ENCODE measurements around the gene NOC4L. TPM values are rescaled to one million over a fixed set of nuclear protein-coding genes. Genes with fewer than 3 reads are reported as not detected.
"Not testable (repeated sequence)": the region's sequence is repeated elsewhere in the genome, so short reads cannot be mapped to it uniquely, and the experiment has no call there.

The NOC4L gene
- total RNA-seq, 3 donors from 2014 or later (not counting 1 experiment from before 2014, with no cell fraction given): 21.0 to 30.2 (median 21.7) TPM

DNA sequence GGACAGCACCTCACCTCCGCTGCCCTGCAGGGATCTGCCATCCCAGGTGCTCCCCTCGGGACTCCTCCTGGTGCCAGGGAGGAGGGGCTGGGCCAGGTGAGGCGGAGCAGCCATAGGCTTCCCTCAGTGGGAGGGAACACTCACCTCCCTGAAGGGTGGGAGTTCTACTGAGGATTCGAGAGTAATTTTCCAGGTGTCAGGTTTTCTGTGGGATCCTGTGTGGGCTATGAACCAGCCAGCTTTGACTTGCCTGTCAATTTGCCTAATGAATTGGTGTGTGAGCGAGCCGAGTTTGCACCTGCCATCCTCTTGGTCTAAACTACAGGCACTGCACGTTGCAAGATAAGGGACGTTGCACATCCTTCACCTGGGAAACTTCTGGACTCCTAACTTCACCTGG, 50.3 kb downstream of the NOC4L start:
- H3K9me3 Mint-ChIP-seq: no peaks in the 10 kb centered on the region
- DNase-seq (no peak), ATAC-seq (no peak)
- Histone ChIP-seq H3K27ac (ENCODE audit: low read length) (no peak overlapping the region), H3K4me3 (ENCODE audit: low read length) (no peak overlapping the region), H3K27me3 (ENCODE audit: control insufficient read depth, insufficient read depth, low read length) (no peaks in the 10 kb centered on the region), H3K4me1 (ENCODE audit: control insufficient read depth, insufficient read depth, low read length) (peaks cover 12% of the 10 kb centered on the region), H3K9me3 (ENCODE audit: control insufficient read depth, insufficient read depth, low read length) (peaks cover 14% of the 10 kb centered on the region), H3K36me3 (ENCODE audit: control insufficient read depth, insufficient read depth, low read length) (no peaks in the 10 kb centered on the region)
- H3K4me1 Mint-ChIP-seq: peaks cover 6 to 15% of the 10 kb centered on the region in 2 donors
- WGBS (ENCODE audit: insufficient coverage): 72% methylated on average over 8 of the region's 8 CpGs
- no peak overlapping the region for H3K27ac Mint-ChIP-seq
- intact Hi-C loops (cut with micrococcal nuclease): no loop called here
- TF ChIP-seq, protein P1, sequence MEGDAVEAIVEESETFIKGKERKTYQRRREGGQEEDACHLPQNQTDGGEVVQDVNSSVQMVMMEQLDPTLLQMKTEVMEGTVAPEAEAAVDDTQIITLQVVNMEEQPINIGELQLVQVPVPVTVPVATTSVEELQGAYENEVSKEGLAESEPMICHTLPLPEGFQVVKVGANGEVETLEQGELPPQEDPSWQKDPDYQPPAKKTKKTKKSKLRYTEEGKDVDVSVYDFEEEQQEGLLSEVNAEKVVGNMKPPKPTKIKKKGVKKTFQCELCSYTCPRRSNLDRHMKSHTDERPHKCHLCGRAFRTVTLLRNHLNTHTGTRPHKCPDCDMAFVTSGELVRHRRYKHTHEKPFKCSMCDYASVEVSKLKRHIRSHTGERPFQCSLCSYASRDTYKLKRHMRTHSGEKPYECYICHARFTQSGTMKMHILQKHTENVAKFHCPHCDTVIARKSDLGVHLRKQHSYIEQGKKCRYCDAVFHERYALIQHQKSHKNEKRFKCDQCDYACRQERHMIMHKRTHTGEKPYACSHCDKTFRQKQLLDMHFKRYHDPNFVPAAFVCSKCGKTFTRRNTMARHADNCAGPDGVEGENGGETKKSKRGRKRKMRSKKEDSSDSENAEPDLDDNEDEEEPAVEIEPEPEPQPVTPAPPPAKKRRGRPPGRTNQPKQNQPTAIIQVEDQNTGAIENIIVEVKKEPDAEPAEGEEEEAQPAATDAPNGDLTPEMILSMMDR (IDR thresholded peaks at IDR 0.05): no peak
- H3K27me3 Mint-ChIP-seq (ENCODE audit: low read depth in 2 of 2): peaks cover 0 to 2% of the 10 kb centered on the region in 2 donors
- H3K36me3 Mint-ChIP-seq: no peaks in the 10 kb centered on the region
- no peak overlapping the region for H3K4me3 Mint-ChIP-seq

DNA sequence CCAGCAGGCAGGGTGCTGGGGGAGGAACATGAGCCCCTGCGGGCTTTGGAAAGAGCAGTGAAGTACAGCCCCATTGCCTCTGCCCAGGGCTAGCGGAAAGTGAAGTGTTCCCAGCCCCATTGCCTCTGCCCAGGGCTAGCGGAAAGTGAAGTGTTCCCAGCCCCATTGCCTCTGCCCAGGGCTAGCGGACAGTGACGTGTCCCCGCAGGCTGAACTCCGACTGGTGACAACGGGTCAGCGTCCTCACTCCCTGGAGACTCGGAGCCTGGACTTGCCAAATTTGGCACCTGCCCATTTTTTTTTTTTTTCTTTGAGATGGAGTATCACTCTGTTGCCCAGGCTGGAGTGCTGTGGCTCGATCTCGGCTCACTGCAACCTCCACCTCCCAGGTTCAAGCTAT, 51.0 kb downstream of the NOC4L start:
- H3K4me1 Mint-ChIP-seq: peaks cover 2 to 12% of the 10 kb centered on the region in 2 donors
- DNase-seq; ATAC-seq; intact Hi-C loops (cut with micrococcal nuclease); H3K4me3 Mint-ChIP-seq; H3K27ac ChIP-seq (ENCODE audit: low read length); H3K9me3 Mint-ChIP-seq; H3K27me3 Mint-ChIP-seq (ENCODE audit: low read depth in 2 of 2); H3K27me3 ChIP-seq (ENCODE audit: control insufficient read depth, insufficient read depth, low read length); H3K36me3 Mint-ChIP-seq; H3K4me3 ChIP-seq (ENCODE audit: low read length); H3K27ac Mint-ChIP-seq; H3K36me3 ChIP-seq (ENCODE audit: control insufficient read depth, insufficient read depth, low read length): not testable (repeated sequence)
- Histone ChIP-seq H3K9me3 (ENCODE audit: control insufficient read depth, insufficient read depth, low read length) (peaks cover 14% of the 10 kb centered on the region), H3K4me1 (ENCODE audit: control insufficient read depth, insufficient read depth, low read length) (peaks cover 10% of the 10 kb centered on the region)
- WGBS (ENCODE audit: insufficient coverage): 85% methylated on average over 11 of the region's 12 CpGs

DNA sequence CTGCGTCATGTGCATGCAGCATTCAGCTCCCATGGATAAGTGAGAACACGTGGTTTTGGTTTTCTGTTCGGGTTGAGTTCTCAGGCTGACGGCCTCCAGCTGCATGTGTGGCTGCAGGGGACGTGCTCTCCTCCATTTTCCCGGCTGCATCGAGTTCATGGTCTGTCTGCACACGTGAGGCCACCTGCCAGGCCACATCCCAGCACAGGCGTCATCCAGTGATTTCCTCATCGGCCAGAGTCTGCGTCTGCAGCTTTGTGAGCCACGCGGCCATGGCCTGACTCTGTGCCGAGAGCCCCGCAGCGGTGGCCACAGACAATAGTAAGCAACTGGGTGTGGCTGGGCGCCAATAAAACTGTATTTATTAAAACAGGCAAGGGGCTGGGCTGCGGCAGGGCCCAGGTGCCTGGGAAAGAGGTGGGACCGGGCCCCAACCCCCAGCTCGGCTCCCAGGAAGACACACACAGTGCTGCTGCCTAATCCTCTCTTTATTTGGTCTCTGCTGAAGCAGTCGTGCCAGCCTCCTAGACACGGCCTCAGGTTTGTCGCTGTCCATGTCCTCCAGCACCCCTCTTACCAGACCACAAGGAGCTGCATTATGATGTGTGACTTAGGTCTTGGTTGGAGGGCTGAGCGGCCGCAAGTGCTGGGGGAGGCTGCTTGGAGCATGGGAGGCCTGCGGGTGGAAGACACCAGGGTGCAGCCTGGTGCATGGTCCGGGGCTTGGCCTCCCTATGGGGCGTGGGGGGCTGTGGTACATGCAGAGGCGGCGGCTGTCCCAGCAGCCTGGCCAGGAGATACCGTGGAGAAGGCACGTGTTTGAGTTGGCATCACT, 52.0 kb downstream of the NOC4L start:
- intact Hi-C loops (cut with micrococcal nuclease): no loop called here
- H3K4me1 Mint-ChIP-seq: peaks cover 0 to 1% of the 10 kb centered on the region in 2 donors
- H3K9me3 ChIP-seq (ENCODE audit: control insufficient read depth, insufficient read depth, low read length): peaks cover 14% of the 10 kb centered on the region
- no peak for DNase-seq
- H3K27ac ChIP-seq (ENCODE audit: low read length): no peak overlapping the region
- H3K4me1 ChIP-seq (ENCODE audit: control insufficient read depth, insufficient read depth, low read length): no peaks in the 10 kb centered on the region
- peaks cover 0 to 2% of the 10 kb centered on the region in 2 donors for H3K27me3 Mint-ChIP-seq (ENCODE audit: low read depth in 2 of 2)
- H3K27ac Mint-ChIP-seq: no peak overlapping the region
- no peaks in the 10 kb centered on the region for H3K36me3 ChIP-seq (ENCODE audit: control insufficient read depth, insufficient read depth, low read length)
- no peak for ATAC-seq
- H3K36me3 Mint-ChIP-seq: no peaks in the 10 kb centered on the region
- H3K4me3 ChIP-seq (ENCODE audit: low read length): no peak overlapping the region
- no peak overlapping the region for H3K4me3 Mint-ChIP-seq
- WGBS (ENCODE audit: insufficient coverage): 87% methylated on average over 32 of the region's 32 CpGs
- H3K27me3 ChIP-seq (ENCODE audit: control insufficient read depth, insufficient read depth, low read length): no peaks in the 10 kb centered on the region
- TF ChIP-seq, protein P1 (IDR thresholded peaks at IDR 0.05): no peak
- no peaks in the 10 kb centered on the region for H3K9me3 Mint-ChIP-seq

DNA sequence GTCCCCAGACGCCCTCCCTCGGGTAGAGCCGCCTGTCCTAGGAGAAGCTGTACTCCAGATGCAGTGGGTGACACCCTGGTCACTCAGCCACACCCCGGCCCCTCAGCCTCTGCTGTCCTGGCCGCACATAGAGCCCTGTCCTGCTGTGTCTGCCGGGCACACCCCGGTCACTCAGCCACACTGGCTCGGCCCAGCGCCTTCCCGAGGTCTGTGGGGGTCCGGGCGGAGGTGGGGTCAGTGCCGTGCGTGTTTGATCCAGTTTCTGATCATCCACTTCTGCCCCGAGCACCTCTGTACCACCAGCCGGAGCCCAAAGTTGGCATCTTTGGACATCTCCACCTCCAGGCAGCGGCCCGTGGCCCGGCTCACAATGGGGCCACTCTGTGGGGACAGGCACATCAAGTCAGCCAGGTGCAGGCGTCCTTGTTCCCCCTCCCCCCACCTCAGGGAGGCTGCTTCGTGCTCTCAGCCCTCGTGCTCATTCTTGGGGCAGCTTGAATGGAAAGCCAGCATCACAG, 52.7 kb downstream of the NOC4L start:
- intact Hi-C loops (cut with micrococcal nuclease): no loop called here
- Mint-ChIP-seq H3K9me3 (no peaks in the 10 kb centered on the region), H3K27ac (no peak overlapping the region), H3K27me3 (ENCODE audit: low read depth in 2 of 2) (peaks cover 0 to 2% of the 10 kb centered on the region in 2 donors), H3K4me3 (no peak overlapping the region), H3K36me3 (no peaks in the 10 kb centered on the region), H3K4me1 (no peaks in the 10 kb centered on the region)
- H3K27ac ChIP-seq (ENCODE audit: low read length): no peak overlapping the region
- no peak overlapping the region for H3K4me3 ChIP-seq (ENCODE audit: low read length)
- WGBS (ENCODE audit: insufficient coverage): 87% methylated on average over 22 of the region's 22 CpGs
- H3K36me3 ChIP-seq (ENCODE audit: control insufficient read depth, insufficient read depth, low read length): no peaks in the 10 kb centered on the region
- ATAC-seq (no peak), DNase-seq (no peak)
- TF ChIP-seq, protein P1 (IDR thresholded peaks at IDR 0.05): no peak
- H3K4me1 ChIP-seq (ENCODE audit: control insufficient read depth, insufficient read depth, low read length): no peaks in the 10 kb centered on the region
- H3K27me3 ChIP-seq (ENCODE audit: control insufficient read depth, insufficient read depth, low read length): no peaks in the 10 kb centered on the region
- peaks cover 14% of the 10 kb centered on the region for H3K9me3 ChIP-seq (ENCODE audit: control insufficient read depth, insufficient read depth, low read length)
